H9 (cell line): ENCODE measurements around the gene CCNY. TPM values are rescaled to one million over a fixed set of nuclear protein-coding genes. Genes with fewer than 3 reads are reported as not detected.

ENCODE experiments used
- DNase-seq: peaks from one replicate; pipeline ENCODE4 v3.0.0-alpha.2; 2017
- H2AFZ ChIP-seq: one replicate; pipeline ENCODE4 v1.6.1; 2013; ENCODE audit warnings: mild to moderate bottlenecking, low read length, control low read depth, moderate library complexity
- H2AK5ac ChIP-seq: 2 replicates; pipeline ENCODE4 v1.6.1; 2013; ENCODE audit warnings: low read length, control low read depth, mixed read lengths; ENCODE audit not compliant: insufficient read length
- H2BK120ac ChIP-seq: one replicate; pipeline ENCODE4 v1.6.1; 2013; ENCODE audit warnings: low read depth, mild to moderate bottlenecking, low read length, control low read depth, inconsistent platforms; ENCODE audit not compliant: poor library complexity, severe bottlenecking
- H2BK12ac ChIP-seq: 2 replicates; pipeline ENCODE4 v1.6.1; 2013; ENCODE audit warnings: low read length, control low read depth, mixed read lengths, low read depth; ENCODE audit not compliant: insufficient read length
- H2BK15ac ChIP-seq: 2 replicates; pipeline ENCODE4 v1.6.1; 2013; ENCODE audit warnings: low read depth, low read length, control low read depth
- H2BK20ac ChIP-seq: one replicate; pipeline ENCODE4 v1.6.1; 2013; ENCODE audit warnings: low read depth, mild to moderate bottlenecking, low read length, control low read depth, inconsistent platforms; ENCODE audit not compliant: poor library complexity, severe bottlenecking
- H2BK5ac ChIP-seq: 2 replicates; pipeline ENCODE4 v1.6.1; 2013; ENCODE audit warnings: low read length, control low read depth, mixed read lengths; ENCODE audit not compliant: insufficient read length
- H3K14ac ChIP-seq: 2 replicates; pipeline ENCODE4 v1.6.1; 2013; ENCODE audit warnings: low read length, control low read depth; ENCODE audit not compliant: insufficient read depth
- H3K18ac ChIP-seq: 2 replicates; pipeline ENCODE4 v1.6.1; 2013; ENCODE audit warnings: low read depth, mild to moderate bottlenecking, mixed read lengths, low read length, control low read depth; ENCODE audit not compliant: insufficient read length
- H3K23ac ChIP-seq: 2 replicates; pipeline ENCODE4 v1.6.1; 2013; ENCODE audit warnings: low read length, control low read depth, mixed read lengths, low read depth; ENCODE audit not compliant: insufficient read length
- H3K23me2 ChIP-seq: 2 replicates; pipeline ENCODE4 v1.6.1; 2013; ENCODE audit warnings: low read depth, mild to moderate bottlenecking, mixed read lengths, low read length, control low read depth; ENCODE audit not compliant: insufficient read length, poor library complexity, severe bottlenecking
- H3K27ac ChIP-seq: 2 replicates; pipeline ENCODE4 v1.5.1; 2013; ENCODE audit warnings: low read length, control low read depth, mixed read lengths, low read depth; ENCODE audit not compliant: insufficient read length
- H3K27me3 ChIP-seq: 2 replicates; pipeline ENCODE4 v1.6.1; 2013; ENCODE audit warnings: low read length, control low read depth, inconsistent platforms; ENCODE audit not compliant: insufficient read depth
- H3K4ac ChIP-seq: 2 replicates; pipeline ENCODE4 v1.6.1; 2013; ENCODE audit warnings: low read depth, mild to moderate bottlenecking, control low read depth, inconsistent platforms, low read length, moderate library complexity
- H3K4me1 ChIP-seq: 2 replicates; pipeline ENCODE4 v1.6.1; 2013; ENCODE audit warnings: low read length, control low read depth, inconsistent platforms; ENCODE audit not compliant: insufficient read depth
- H3K4me2 ChIP-seq: 2 replicates; pipeline ENCODE4 v1.6.1; 2013; ENCODE audit warnings: low read length, control low read depth, mixed read lengths; ENCODE audit not compliant: insufficient read length, insufficient read depth
- H3K56ac ChIP-seq: 2 replicates; pipeline ENCODE4 v1.6.1; 2013; ENCODE audit warnings: low read depth, mild to moderate bottlenecking, mixed read lengths, low read length, control low read depth; ENCODE audit not compliant: insufficient read length
- H3K79me1 ChIP-seq: 2 replicates; pipeline ENCODE4 v1.6.1; 2013; ENCODE audit warnings: low read depth, mild to moderate bottlenecking, moderate library complexity, low read length, control low read depth, inconsistent platforms; ENCODE audit not compliant: insufficient read depth, poor library complexity, severe bottlenecking
- H3K79me2 ChIP-seq: 2 replicates; pipeline ENCODE4 v1.6.1; 2013; ENCODE audit warnings: low read length, control low read depth, inconsistent platforms; ENCODE audit not compliant: insufficient read depth
- H3K9ac ChIP-seq: 2 replicates; pipeline ENCODE4 v1.6.1; 2013; ENCODE audit warnings: low read length, control low read depth, mixed read lengths; ENCODE audit not compliant: insufficient read length; ENCODE audit errors: extremely low read depth
- H3K9me3 ChIP-seq: one replicate; pipeline ENCODE4 v1.6.1; 2013; ENCODE audit warnings: low read depth, low read length, inconsistent platforms; ENCODE audit not compliant: control insufficient read depth
- H3T11ph ChIP-seq: one replicate; pipeline ENCODE4 v1.6.1; 2013; ENCODE audit warnings: mild to moderate bottlenecking, low read length, control low read depth, inconsistent platforms
- H4K20me1 ChIP-seq: one replicate; pipeline ENCODE4 v1.6.1; 2013; ENCODE audit not compliant: control insufficient read depth, insufficient read length, insufficient read depth
- H4K5ac ChIP-seq: 2 replicates; pipeline ENCODE4 v1.6.1; 2013; ENCODE audit warnings: low read depth, mild to moderate bottlenecking, mixed read lengths, low read length, control low read depth; ENCODE audit not compliant: insufficient read length
- H4K8ac ChIP-seq: replicated peaks from 2 replicates; pipeline ENCODE4 v1.6.1; 2013; ENCODE audit warnings: low read length, control low read depth, mixed read lengths, low read depth; ENCODE audit not compliant: insufficient read length
- H4K91ac ChIP-seq: 2 replicates; pipeline ENCODE4 v1.6.1; 2013; ENCODE audit warnings: low read depth, mild to moderate bottlenecking, moderate library complexity, mixed read lengths, low read length, control low read depth; ENCODE audit not compliant: insufficient read length
- H3K27ac Mint-ChIP-seq, 3 experiments: 2 replicates in 2 of 3; 3 replicates in 1 of 3; pipeline ENCODE4 v1.8.0; 2020 to 2021; ENCODE audit warnings: mixed read lengths in 3 of 3, mild to moderate bottlenecking in 1 of 3, moderate library complexity in 1 of 3
- H3K27me3 Mint-ChIP-seq: 2 replicates; pipeline ENCODE4 v1.8.0; 2021; ENCODE audit warnings: low read depth, mild to moderate bottlenecking, moderate library complexity, mixed read lengths
- H3K36me3 Mint-ChIP-seq, 3 experiments: 2 replicates in 2 of 3; 3 replicates in 1 of 3; pipeline ENCODE4 v1.8.0; 2020 to 2021; ENCODE audit warnings: low read depth in 3 of 3, mixed read lengths in 3 of 3; ENCODE audit not compliant: insufficient read depth in 1 of 3
- H3K4me1 Mint-ChIP-seq, 2 experiments: 2 replicates each; pipeline ENCODE4 v1.8.0; 2020; ENCODE audit warnings: mixed read lengths in 2 of 2
- H3K4me3 Mint-ChIP-seq, 2 experiments: 2 replicates in 1 of 2; 3 replicates in 1 of 2; pipeline ENCODE4 v1.8.0; 2020 to 2021; ENCODE audit warnings: mild to moderate bottlenecking in 2 of 2, mixed read lengths in 2 of 2, moderate library complexity in 1 of 2
- H3K9me3 Mint-ChIP-seq, 2 experiments: 2 replicates in 1 of 2; 3 replicates in 1 of 2; pipeline ENCODE4 v1.8.0; 2020; ENCODE audit warnings: mild to moderate bottlenecking in 2 of 2, mixed read lengths in 2 of 2, moderate library complexity in 1 of 2
- WGBS: extraction: QIAGEN DNeasy Blood & Tissue Kit; methylation state at CpG from one replicate; pipeline ENCODE4 v1.1.7; 2013; ENCODE audit warnings: missing lambda C conversion rate, low lambda C conversion rate, mixed read lengths; ENCODE audit not compliant: insufficient read length; ENCODE audit errors: extremely low coverage; 5-methylcytosine and 5-hydroxymethylcytosine counted together
- total RNA-seq: library from RNA; stranded (reverse); gene quantifications from 2 replicates; pipeline ENCODE4 v1.2.1, GENCODE V29; 2021
- TF ChIP-seq, protein P1 (sequence below): fragments of 200-600 bp; sonication (generic); conservative IDR thresholded peaks from 3 replicates; pipeline ENCODE4 v1.8.0; 2021; ENCODE audit warnings: antibody characterized with exemption, mild to moderate bottlenecking

Gene CCNY
- total RNA-seq, 1 experiment from 2014 or later = 62.1 TPM

DNA sequence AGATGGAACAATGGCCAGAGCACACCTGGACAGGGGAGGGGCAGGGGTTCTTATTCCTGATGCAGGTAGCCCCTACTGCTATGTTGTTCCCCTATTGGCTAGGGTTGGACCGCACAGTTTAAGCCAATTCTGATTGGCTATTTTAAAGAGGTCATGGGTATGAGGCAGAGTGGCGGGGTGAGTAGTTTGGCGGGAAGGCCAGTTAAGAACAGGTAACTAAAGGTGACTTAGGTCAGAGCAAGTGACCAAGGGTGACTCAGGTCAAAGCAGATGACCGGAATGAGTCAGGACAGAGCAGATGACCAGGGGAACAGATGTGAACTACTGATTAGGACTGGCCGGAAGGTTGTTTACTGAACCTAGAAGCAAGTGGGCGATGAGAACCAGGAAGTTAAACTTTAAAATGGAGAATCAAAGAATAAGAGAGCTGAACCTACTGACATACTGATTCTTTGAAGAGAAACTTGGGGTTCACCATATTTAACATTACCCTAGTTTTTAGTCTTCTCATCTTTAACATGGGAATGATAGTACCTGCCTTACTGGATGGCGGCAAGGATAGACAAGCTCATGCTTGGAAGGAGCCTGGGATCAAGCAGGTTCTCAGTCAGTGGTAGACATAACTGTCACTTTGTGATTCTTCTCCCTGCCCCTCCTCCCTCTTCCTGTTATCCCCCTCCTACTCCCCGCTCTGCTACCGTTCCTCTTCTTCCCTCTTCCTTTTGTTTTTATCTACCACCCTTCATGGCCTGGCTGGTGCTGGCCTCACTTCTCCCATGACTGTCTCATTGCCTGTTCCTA, 55.0 kb downstream of the CCNY start:
- no peak overlapping the region for H4K91ac ChIP-seq
- no peaks in the 10 kb centered on the region for H4K20me1 ChIP-seq
- no peak overlapping the region for H3K27ac ChIP-seq
- peaks cover 21% of the 10 kb centered on the region; the same call in 1 of the 2 replicates for H3K4me1 ChIP-seq
- H2BK12ac ChIP-seq = no peak overlapping the region
- H3K79me1 ChIP-seq = peaks cover 7% of the 10 kb centered on the region
- H3T11ph ChIP-seq = no peak overlapping the region
- TF ChIP-seq, protein P1, sequence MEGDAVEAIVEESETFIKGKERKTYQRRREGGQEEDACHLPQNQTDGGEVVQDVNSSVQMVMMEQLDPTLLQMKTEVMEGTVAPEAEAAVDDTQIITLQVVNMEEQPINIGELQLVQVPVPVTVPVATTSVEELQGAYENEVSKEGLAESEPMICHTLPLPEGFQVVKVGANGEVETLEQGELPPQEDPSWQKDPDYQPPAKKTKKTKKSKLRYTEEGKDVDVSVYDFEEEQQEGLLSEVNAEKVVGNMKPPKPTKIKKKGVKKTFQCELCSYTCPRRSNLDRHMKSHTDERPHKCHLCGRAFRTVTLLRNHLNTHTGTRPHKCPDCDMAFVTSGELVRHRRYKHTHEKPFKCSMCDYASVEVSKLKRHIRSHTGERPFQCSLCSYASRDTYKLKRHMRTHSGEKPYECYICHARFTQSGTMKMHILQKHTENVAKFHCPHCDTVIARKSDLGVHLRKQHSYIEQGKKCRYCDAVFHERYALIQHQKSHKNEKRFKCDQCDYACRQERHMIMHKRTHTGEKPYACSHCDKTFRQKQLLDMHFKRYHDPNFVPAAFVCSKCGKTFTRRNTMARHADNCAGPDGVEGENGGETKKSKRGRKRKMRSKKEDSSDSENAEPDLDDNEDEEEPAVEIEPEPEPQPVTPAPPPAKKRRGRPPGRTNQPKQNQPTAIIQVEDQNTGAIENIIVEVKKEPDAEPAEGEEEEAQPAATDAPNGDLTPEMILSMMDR = no peak
- no peak overlapping the region for H3K4ac ChIP-seq
- H3K79me2 ChIP-seq = peaks cover 14% of the 10 kb centered on the region; the same call in 1 of the 2 replicates
- Mint-ChIP-seq H3K27me3 (peaks cover 1% of the 10 kb centered on the region; the same call in 1 of the 2 replicates), H3K9me3 (peaks cover 14 to 32% of the 10 kb centered on the region in 2 experiments), H3K36me3 (peaks cover 24 to 34% (median 24%) of the 10 kb centered on the region in 3 experiments), H3K4me1 (peaks cover 51 to 56% of the 10 kb centered on the region in 2 experiments), H3K4me3 (no peak overlapping the region), H3K27ac (no peak overlapping the region)
- no peak overlapping the region for H4K8ac ChIP-seq
- no peaks in the 10 kb centered on the region for H3K27me3 ChIP-seq
- no peak overlapping the region for H3K23ac ChIP-seq
- H2AFZ ChIP-seq = no peak overlapping the region
- H3K14ac ChIP-seq = no peak overlapping the region
- H2BK20ac ChIP-seq = no peak overlapping the region
- no peak for DNase-seq
- no peak overlapping the region for H2BK120ac ChIP-seq
- no peak overlapping the region for H3K9ac ChIP-seq
- no peak overlapping the region for H2AK5ac ChIP-seq
- no peak overlapping the region for H4K5ac ChIP-seq
- WGBS = no CpG with 5 or more reads among the region's 9 CpGs
- H3K4me2 ChIP-seq = no peak overlapping the region
- H3K18ac ChIP-seq = no peak overlapping the region
- no peak overlapping the region for H2BK15ac ChIP-seq
- peaks cover 8% of the 10 kb centered on the region for H3K9me3 ChIP-seq
- no peak overlapping the region for H2BK5ac ChIP-seq
- no peak overlapping the region for H3K56ac ChIP-seq
- no peaks in the 10 kb centered on the region for H3K23me2 ChIP-seq
